Posterior cingulate gyrus (tissue), 11 donors: ENCODE measurements around the gene DLGAP4.
"Not testable (repeated sequence)": the region's sequence is repeated elsewhere in the genome, so short reads cannot be mapped to it uniquely, and the experiment has no call there.

Experiments used
- DNase-seq, 10 donors: peaks; one replicate each; pipeline versions ENCODE4 v3.0.0 to v3.0.0-alpha.2; 2020 to 2021; ENCODE audit warnings: mixed read lengths in 3 of 10
- intact Hi-C: fragments of 100-400 bp; cut with DNase I; formaldehyde crosslinking; loops from one replicate; pipeline ENCODE4 v1.15.1; 2023

Gene DLGAP4

DNA sequence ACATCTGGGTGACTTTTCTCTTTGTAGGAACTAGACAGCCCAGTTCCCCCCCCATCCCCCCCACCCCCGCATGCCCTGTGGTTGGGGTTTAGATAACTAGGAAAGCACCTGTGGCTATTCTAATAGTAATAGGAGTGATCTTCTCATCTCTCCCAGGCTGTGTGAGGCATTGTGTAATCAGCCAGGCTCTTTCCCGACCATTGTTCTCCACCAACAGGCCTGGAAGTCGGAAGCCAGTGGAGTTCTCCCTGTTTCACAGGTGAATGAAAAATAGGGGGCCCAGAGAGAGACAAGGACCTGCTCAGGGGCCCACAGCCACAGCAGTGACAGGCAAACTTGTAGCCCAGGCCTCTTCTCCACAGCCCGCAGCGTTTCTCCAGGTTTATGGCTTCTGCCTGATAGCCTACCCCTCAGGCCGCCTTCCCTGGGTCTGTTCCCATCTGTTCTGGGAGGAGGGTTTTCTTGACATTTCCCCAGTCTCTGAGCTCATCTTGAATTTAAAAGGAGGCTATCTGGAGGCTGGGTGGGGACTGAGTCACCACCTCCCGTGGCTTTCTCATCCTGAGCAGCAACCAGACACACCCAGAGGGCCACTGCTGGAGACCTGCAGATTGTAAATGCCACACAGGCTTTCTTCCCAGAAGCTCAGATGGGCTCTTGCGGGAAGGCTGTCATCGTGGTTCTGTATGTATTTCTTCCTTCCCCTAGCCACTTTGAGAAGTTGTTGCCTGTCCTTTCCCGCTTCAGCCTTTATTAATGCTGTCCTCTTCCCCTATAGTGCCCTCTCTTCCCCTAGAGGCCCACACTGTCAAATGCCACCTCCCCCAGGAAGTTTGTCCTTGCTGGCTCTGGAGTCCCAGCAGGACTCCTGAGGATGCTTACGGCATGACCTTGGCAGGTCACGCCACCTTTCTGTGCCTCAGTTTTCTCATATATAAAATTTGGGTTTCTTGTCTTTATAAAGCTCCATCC lies 159.3 kb downstream of the DLGAP4 start:
- peak in 2 of 10 donors; percentile 59 to 89 for DNase-seq
- intact Hi-C loops: loop anchor here (10.0 kb wide), 1 partner anchor 139 kb away; the partner anchor contains the start of gene RAB5IF

DNA sequence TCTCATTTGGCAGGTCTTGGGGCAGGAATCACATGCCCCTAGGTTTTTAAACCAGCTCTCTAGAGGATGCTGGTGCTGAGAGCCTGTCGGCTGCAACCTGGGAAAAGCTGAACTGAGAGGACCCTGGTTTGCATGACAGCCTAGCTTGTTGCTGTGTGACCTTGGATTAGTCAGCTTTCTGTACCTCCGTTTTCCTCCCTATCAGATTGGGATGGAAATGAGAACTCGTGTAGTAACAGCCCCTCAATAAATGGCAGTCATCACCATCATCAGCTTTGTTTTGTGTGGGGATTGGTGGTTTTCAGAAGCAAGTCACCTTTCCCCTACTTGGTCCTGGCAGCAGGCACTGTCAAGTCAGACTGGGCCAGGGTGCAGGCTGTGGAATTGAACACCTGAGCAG lies 159.9 kb downstream of the DLGAP4 start:
- peak in 1 of 10 donors; percentile 14 for DNase-seq
- intact Hi-C loops: loop anchor here (10.0 kb wide), 1 partner anchor 139 kb away; the partner anchor contains the start of gene RAB5IF

DNA sequence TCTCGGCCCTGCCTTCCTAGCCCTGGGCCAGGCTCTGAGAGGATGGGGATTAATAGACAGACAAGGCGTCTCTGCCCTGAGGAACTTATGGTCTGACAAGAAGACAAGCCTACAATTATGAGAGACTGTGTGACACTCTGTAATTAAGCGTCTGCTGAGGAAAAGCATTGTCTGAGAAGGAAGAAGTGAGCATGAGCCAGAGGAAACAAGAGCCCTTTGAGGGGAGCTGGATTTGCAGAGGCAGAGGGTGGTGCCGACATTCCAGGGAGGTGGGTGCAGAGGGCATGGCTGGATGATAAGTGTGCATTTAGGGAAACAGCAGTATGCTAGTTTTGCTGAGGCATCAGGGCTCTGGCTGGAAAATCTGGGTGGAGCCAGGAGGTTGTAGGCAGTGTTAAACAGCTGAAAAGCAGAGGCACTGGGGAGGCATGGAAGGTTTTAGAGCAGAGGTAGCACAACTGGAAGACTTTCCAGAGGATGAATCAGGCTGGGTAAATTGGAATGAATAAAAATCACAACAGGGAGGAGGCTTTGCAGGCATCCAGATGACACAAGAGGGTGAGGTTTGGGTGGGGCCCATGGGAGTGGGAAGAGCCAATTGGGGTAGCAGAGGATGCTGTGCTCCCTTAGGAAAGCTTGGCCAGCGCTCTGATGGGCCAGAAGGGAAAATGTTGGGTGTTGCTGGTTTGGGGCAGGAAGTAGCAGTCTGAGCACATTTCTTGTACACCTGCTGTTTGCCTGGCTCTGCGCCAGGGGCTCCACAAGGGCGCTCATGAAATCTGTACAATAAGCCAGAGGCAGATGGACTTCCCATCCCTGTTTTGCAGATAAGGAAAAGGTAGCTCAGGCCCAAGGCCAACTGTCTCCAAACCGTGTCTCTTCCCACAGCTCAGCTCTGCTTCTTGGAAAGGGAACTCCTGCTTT lies 161.2 kb downstream of the DLGAP4 start:
- intact Hi-C loops: loop anchor here (10.0 kb wide), 1 partner anchor 137 kb away; the partner anchor contains the start of gene RAB5IF
- peak in 1 of 10 donors; percentile 81 for DNase-seq

DNA sequence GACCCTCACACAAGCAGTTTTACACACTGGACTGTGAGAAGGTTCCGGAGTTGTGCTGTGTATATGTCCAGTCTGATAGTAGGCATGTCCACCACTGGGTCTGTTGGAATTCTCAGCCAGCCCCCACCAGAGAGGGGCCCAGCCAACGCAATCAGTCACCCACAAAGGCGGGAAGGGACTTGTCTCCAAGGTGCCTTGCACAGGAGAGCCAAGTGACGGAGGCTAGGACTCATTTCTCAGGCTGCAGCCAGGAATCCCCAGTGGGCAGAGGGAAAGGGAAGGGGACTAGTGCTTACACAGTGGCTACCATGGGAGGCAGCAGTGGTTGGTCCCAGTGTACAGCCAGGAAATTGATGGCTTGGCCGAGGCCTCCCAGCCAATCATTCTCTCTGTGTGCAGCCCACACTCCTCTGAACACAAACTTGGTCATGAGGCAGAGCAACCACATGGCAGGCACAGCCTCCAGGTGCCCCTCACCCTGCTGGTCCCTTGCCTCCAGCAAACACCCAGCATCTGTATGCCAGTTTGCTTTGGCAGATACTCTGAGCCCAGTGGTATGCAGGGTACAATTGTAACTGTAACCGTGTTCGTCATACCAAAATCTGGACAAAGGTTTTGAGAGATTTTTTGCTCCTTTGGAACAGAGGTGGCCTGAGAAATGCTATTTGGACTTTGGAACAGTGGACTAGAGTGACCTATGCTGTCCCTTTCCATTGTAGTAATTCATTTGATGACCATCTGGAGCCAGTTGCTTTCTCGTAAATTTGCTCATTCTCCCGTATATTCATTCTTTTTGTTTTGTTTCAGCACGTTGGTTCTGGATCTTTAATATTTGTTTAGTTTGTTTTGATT lies 162.2 kb downstream of the DLGAP4 start:
- intact Hi-C loops: loop anchor here (10.0 kb wide), 1 partner anchor 136 kb away; the partner anchor contains the start of gene RAB5IF
- peak in 4 of 10 donors; percentile 51 to 91 (median 74) for DNase-seq

DNA sequence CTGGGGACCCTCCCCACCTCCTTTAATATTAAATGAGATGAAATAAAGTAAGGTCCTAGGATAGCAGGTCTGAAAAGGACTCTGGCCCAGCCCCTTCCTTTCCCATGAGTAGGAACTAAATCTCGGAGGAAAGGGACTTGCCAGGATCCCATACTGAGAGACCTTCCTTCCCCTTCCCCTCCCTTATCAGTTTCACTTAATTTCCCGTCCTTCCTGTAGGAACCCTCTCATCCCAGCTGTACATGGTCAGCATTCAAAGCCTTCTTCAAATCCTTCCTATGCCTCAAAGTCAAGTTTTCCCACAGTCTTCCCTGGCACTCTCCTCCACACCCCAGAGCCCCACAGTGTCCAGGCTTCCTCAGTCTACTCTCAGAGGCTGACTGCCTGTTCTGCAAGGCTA lies 163.8 kb downstream of the DLGAP4 start:
- intact Hi-C loops: loop anchor here (10.0 kb wide), 1 partner anchor 135 kb away; the partner anchor contains the start of gene RAB5IF
- DNase-seq: no peak

DNA sequence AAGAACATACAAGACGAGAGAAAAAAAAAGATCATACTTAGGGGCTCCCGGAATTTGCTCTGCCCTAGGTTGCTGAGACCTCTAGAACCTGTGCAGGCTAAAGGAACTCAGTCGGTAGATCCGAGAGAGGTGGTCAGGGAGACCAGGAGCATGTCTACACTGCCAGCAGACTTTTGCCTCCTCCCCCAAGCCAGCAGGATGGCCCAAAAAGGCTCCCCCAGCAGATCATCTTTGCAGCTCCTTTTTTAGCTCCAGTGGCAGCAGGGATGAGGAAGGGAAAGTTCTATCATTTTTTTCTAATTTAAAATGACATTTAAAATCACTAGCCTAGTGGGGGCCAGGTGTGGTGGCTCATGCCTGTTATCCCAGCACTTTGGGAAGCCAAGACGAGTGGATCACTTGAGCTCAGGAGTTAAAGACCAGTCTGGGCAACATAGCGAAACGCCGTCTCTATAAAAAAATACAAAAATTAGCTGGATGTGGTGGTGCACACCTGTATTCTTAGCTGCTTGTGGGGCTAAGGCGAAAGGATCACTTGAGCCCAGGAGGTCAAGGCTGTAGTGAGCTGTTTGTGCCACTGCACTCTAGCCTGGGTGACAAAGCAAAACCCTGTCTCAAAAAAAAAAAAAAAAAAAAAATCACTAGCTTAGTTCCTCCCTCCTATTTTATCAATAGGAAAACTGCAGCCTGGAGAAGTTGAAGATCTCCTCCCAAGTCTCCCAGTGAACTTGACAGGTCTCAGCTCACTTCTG lies 165.9 kb downstream of the DLGAP4 start:
- intact Hi-C loops: no loop called here
- DNase-seq: peak in 2 of 10 donors; percentile 71 to 88

DNA sequence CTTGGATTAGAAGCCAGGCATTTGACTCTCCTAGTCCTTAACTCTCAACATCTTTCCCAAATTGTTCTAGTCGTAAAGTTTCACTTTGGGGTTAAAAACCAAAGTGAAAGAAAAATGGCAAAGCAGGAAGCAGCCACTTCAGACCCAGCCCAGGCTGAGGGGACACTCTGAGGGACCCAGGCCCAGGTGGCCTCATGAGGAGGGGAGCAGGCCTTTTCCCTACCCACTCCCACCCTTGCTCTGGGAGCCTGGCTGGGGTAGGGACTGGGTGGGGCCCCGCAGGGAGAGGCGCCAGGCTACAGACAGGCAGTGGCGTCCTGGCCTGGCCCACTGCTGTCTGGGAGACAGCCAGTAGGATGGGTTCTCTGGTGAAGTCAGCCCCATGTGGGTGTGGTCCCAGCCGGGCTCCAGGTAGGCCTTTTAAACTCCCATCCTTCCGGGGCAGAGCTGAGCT lies 166.5 kb downstream of the DLGAP4 start:
- DNase-seq: peak in 2 of 10 donors; percentile 54 to 73
- intact Hi-C loops: no loop called here

DNA sequence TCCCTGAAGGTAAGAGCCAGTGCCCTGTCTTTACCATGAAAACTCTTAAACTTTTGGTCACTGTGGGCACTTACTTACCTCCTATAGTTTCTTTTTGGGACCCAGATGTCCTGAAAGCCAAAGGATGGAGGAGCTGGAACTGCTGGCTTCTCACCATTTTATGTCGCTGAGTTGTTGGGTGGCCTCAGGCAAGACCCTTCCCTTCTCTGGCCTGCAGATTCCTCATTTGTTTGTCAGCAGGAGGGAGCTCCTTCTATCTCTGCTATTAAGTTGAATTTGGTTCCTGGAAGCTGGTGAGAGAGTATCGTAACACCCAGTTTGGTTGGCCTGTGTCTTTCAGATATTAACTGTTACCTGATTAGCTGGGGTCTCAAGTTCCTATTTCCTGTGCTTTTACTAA lies 167.0 kb downstream of the DLGAP4 start:
- intact Hi-C loops: no loop called here
- no peak for DNase-seq

DNA sequence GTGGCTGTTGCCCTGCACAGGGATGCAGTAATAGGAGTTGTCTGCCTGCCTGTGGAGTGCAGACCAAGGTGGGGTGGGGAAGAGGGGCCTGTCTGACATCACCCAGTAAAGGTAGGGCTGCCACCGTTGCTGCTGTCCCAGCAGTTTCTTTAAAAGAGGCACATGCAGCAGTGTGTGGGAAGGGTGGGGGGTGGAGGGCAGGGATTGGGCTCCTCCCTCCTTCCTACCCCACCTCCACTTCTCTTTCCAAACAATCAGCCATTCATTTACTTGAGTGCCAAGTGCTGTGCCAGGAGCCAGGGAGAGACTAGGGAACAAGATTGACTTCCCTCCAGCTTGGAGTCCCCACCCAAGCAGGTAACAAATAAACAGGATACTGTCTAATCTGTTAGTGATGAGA lies 168.4 kb downstream of the DLGAP4 start:
- intact Hi-C loops: no loop called here
- peak in 1 of 10 donors; percentile 31 for DNase-seq

DNA sequence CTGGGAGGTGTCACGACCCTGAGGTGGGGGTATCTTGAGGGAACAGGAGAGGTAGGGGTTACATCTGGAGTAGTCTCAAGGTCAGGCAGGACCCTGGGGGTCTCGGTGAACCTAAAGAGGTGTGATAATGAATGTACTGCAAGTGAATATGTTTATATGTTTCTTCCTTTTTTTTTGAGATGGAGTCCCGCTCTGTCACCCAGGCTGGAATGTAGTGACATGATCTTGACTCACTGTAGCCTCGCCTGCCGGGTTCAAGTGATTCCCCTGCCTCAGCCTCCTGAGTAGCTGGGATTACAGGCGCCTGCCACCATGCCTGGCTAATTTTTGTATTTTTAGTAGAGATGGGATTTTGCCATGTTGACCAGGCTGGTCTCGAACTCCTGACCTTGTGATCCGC lies 168.9 kb downstream of the DLGAP4 start:
- peak in 1 of 10 donors; percentile 11 for DNase-seq
- intact Hi-C loops: not testable (repeated sequence)

DNA sequence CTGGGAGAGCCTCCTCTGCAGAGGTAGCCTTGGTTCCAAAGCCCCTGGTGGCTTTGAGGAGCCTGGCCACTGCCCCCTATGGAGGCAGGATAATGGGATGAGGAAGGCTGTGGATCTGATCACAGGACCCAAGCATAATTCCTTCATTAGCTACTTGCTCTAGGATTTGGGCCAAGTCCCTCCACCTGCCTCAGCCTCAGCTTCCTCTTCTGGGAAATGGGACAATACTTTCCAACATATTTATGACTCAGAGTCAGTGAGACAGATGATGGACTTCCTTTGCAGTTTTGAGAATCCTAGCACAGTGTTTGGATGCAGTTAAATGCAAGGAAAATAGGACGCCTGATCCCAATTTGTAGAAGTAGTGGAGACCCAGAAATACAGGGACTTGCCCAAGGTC lies 171.3 kb downstream of the DLGAP4 start:
- intact Hi-C loops: no loop called here
- DNase-seq: no peak

DNA sequence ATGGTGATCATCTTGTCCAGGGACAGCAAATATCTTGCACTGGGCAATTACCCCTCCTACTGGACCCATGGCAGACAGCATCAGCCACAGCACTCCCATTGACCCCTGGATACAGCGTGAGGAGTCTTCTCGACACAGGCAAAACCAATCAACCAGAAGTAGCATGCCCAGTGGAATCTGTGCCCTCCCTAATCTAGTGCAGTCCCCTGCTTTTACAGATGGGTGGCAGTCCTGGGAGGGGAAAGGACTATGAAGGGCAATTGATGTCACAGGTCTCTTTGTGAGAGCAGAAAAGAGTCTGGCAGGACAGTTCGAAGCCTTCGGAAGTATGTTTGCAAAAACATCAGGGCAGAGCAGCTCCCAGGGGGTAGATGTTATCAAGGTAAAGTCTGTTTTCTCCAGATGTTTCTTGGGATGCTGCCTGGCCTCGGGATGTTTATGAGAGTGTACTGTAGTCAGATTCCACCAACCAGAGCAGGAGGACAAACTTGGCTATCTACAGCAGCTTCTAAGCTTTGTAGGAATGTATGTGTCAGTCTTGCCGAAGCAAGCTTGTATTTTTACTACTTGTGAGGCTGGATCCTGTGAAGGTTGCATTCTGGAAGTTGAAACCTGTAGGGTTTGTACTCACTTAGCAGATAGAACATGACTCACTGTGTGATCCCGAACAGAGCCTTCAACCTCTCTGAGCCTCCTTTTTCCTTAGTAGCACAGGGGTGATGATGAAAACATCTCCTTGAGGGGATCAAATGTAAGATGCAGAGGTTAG lies 172.2 kb downstream of the DLGAP4 start:
- no peak for DNase-seq
- intact Hi-C loops: no loop called here

DNA sequence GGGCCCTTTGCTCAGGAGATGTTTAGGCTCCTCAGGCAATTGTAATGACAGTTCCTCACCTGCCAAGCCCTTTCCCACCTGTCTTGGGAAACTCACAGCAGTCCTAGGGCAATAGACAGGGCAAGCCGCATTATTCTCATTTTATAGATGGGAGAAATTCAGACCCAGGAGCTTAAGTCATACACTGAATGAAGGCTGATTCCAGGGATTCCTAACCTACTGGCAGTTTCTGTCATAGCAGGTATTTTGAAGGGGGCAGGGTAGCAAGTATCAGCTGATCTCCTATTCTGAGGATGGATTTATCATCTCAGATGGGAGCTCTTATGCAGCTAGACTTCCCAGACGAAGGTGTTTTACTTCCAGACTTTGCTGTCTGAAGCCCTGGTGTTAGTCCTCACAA lies 173.8 kb downstream of the DLGAP4 start:
- no peak for DNase-seq
- intact Hi-C loops: no loop called here

DNA sequence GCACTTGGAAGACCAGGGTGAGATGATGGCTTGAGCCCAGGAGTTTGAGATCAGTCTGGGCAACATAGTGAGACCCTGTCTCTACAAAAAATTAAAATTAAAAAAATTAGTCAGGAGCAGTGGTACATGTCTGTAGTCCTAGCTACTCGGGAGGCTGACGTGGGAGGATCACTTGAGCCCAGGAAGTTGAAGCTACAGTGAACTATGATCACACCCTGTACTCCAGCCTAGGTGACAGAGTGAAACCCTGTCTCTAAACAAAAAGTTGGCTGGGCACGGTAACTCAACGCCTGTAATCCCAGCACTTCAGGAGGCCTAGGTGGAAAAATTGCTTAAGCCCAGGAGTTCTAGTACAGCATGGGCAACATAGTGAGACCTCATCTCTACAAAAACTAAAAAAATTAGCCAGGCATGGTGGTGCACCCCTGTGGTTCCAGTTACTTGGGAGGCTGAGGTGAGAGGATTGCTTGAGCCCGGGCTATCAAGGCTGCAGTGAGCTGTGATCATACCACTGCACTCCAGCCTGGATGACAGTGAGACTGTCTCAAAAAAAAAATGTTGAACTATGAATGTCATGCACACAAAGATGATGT lies 174.4 kb downstream of the DLGAP4 start:
- peak in 2 of 10 donors; percentile 17 to 21 for DNase-seq
- intact Hi-C loops: no loop called here

DNA sequence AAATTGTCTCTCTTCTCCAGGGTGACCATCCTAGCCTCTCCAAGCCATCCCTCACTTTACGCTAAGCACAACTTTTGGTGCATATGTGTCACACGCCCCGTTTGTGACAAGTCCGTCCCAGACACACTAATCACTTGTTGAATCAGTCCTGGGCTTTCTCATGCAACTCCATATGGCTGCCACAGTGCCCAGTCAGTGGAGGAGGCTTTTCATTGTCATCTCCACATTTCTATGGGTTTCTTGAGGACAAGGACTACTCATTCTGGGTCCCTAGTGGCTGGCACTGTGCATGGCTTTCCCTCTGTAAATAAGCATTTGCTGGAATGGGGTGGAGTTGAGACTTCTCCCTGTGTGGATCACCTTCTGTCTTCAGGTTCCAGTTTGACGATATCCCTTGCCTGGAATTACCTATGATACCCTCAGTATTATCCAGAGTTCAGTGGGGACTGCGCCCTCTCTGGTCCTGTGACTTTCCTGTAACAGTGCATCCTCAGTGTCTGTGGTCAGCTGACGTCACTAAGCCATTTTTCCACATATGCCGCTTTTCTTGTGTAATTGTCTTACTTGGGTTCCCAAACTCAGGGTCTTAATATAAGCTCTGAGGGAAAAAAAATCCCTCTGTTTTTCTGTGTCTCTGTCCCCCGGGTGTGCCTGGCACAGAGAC lies 175.4 kb downstream of the DLGAP4 start:
- intact Hi-C loops: no loop called here
- peak in 3 of 10 donors; percentile 41 to 50 (median 43) for DNase-seq

DNA sequence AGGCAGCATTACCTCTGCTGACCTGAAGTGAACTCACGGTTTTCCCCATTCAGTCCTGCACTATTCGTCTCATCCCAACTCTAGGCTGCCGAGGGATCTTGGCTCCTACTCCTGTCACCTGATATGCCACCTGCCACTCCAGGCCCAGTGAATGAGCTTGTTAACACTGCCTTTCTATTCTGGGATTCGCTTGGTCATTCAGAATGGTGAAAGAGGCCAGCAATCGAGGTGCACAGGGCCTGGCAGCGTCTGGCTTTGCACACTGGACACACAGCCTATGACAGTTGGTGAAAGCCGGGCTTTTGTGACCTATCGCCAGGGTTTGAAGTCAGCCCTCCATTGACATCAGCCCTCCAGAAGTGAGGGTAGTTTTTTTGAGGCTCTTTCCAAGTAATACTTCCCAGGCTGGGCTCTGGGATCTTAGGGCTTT lies 175.9 kb downstream of the DLGAP4 start:
- intact Hi-C loops: no loop called here
- DNase-seq: peak in 8 of 10 donors; percentile 39 to 90 (median 59)
